IMR-90 (cell line): ENCODE data around the gene KNTC1. TPM values are rescaled to one million over a fixed set of nuclear protein-coding genes. Genes with fewer than 3 reads are reported as not detected.

Source experiments
- ATAC-seq: fragments of 200-7000 bp; cut with Tn5 transposase; 2 replicates; pipeline ENCODE4 v1.9.1; 2020; ENCODE audit warnings: low read depth, mild to moderate bottlenecking, moderate library complexity
- Bru-seq: library from RNA; stranded (reverse); fragments of 400-500 nt; gene quantifications from one replicate; lab custom pipeline; 2021; lab: Mats Ljungman, UMichigan
- BruChase-seq, 2 experiments: library from RNA; stranded (reverse); fragments of 400-500 nt; gene quantifications; one replicate each; lab custom pipeline; 2021; lab: Mats Ljungman, UMichigan
- BruUV-seq: library from RNA; stranded (reverse); fragments of 400-500 nt; replicated peaks from 2 replicates; lab custom pipeline; 2021; lab: Mats Ljungman, UMichigan
- CTCF ChIA-PET: fragments of 300-600 bp; formaldehyde crosslinking; extraction: SDS; loops from one replicate; lab custom pipeline; 2021; ENCODE audit warnings: antibody characterized with exemption; lab: Yijun Ruan, JAX
- POLR2A ChIA-PET: fragments of 300-600 bp; sonication (Branson Sonifier 250); formaldehyde crosslinking; loops from one replicate; lab custom pipeline; 2022; ENCODE audit warnings: antibody characterized with exemption; ENCODE audit not compliant: unreplicated experiment; lab: Charles Lee
- DNase-seq: peaks from one replicate; pipeline ENCODE4 v3.0.0; 2013
- H2AFZ ChIP-seq: replicated peaks from 2 replicates; pipeline ENCODE3; 2013; ENCODE audit warnings: low read length, mild to moderate bottlenecking; ENCODE audit not compliant: poor library complexity
- H2AK5ac ChIP-seq: 2 replicates; pipeline ENCODE4 v1.6.1; 2013; ENCODE audit warnings: low read depth, low read length, inconsistent platforms
- H2AK9ac ChIP-seq: replicated peaks from 2 replicates; pipeline ENCODE3; 2013; ENCODE audit warnings: mild to moderate bottlenecking, low read depth, low read length, moderate library complexity; ENCODE audit not compliant: poor library complexity
- H2BK120ac ChIP-seq: 2 replicates; pipeline ENCODE4 v1.6.1; 2013; ENCODE audit warnings: low read depth, low read length, inconsistent platforms
- H2BK15ac ChIP-seq: 3 replicates; pipeline ENCODE4 v1.6.1; 2013; ENCODE audit warnings: low read depth, low read length, inconsistent platforms
- H2BK20ac ChIP-seq: 2 replicates; pipeline ENCODE4 v1.6.1; 2013; ENCODE audit warnings: low read depth, mild to moderate bottlenecking, inconsistent platforms, low read length, moderate library complexity
- H2BK5ac ChIP-seq: 2 replicates; pipeline ENCODE4 v1.6.1; 2013; ENCODE audit warnings: mild to moderate bottlenecking, low read depth, low read length, inconsistent platforms; ENCODE audit not compliant: poor library complexity, severe bottlenecking
- H3K14ac ChIP-seq: replicated peaks from 2 replicates; pipeline ENCODE4 v1.6.1; 2013; ENCODE audit warnings: low read depth, low read length, inconsistent platforms
- H3K18ac ChIP-seq: 2 replicates; pipeline ENCODE4 v1.6.1; 2013; ENCODE audit warnings: low read depth, low read length, control low read depth
- H3K23ac ChIP-seq: 2 replicates; pipeline ENCODE4 v1.6.1; 2013; ENCODE audit warnings: low read depth, low read length, inconsistent platforms
- H3K27ac ChIP-seq: 2 replicates; pipeline ENCODE4 v1.5.1; 2013; ENCODE audit warnings: mild to moderate bottlenecking, control low read depth, low read length; ENCODE audit not compliant: insufficient read depth
- H3K27me3 ChIP-seq: 2 replicates; pipeline ENCODE4 v1.6.1; 2013; ENCODE audit warnings: low read length; ENCODE audit not compliant: control insufficient read depth, insufficient read depth
- H3K36me3 ChIP-seq: 2 replicates; pipeline ENCODE4 v1.6.1; 2013; ENCODE audit warnings: low read length, mixed read lengths; ENCODE audit not compliant: control insufficient read depth, insufficient read depth
- H3K4ac ChIP-seq: 2 replicates; pipeline ENCODE4 v1.6.1; 2013; ENCODE audit warnings: low read depth, low read length, inconsistent platforms
- H3K4me1 ChIP-seq: 2 replicates; pipeline ENCODE4 v1.6.1; 2013; ENCODE audit warnings: low read length, mixed read lengths; ENCODE audit not compliant: control insufficient read depth, insufficient read depth
- H3K4me2 ChIP-seq: 2 replicates; pipeline ENCODE4 v1.6.1; 2013; ENCODE audit warnings: low read depth, mild to moderate bottlenecking, control low read depth, low read length, moderate library complexity
- H3K4me3 ChIP-seq: 2 replicates; pipeline ENCODE4 v1.5.1; 2013; ENCODE audit warnings: low read depth, mild to moderate bottlenecking, control low read depth, low read length, moderate library complexity; ENCODE audit not compliant: insufficient read depth
- H3K56ac ChIP-seq: 2 replicates; pipeline ENCODE4 v1.6.1; 2013; ENCODE audit warnings: low read length, inconsistent platforms; ENCODE audit not compliant: insufficient read depth; ENCODE audit errors: extremely low read depth
- H3K79me1 ChIP-seq, 2 experiments: 2 replicates each; pipeline ENCODE4 v1.6.1; 2013; ENCODE audit warnings: low read length in 2 of 2, inconsistent platforms in 1 of 2, low read depth in 1 of 2
- H3K9ac ChIP-seq: 2 replicates; pipeline ENCODE4 v1.6.1; 2013; ENCODE audit warnings: low read depth, low read length, control low read depth
- H3K9me1 ChIP-seq: 2 replicates; pipeline ENCODE4 v1.6.1; 2013; ENCODE audit warnings: low read length, inconsistent platforms; ENCODE audit not compliant: insufficient read depth
- H3K9me3 ChIP-seq: 2 replicates; pipeline ENCODE4 v1.6.1; 2013; ENCODE audit warnings: low read length; ENCODE audit not compliant: control insufficient read depth, insufficient read depth
- H4K20me1 ChIP-seq: 2 replicates; pipeline ENCODE4 v1.6.1; 2013; ENCODE audit warnings: low read length, inconsistent platforms; ENCODE audit not compliant: insufficient read depth
- H4K5ac ChIP-seq: 2 replicates; pipeline ENCODE4 v1.6.1; 2013; ENCODE audit warnings: mild to moderate bottlenecking, low read depth, low read length, control low read depth
- H4K8ac ChIP-seq, 2 experiments: 2 replicates each; pipeline ENCODE4 v1.6.1; 2013; ENCODE audit warnings: low read depth in 2 of 2, low read length in 2 of 2, control low read depth in 1 of 2, inconsistent platforms in 1 of 2
- H4K91ac ChIP-seq: 2 replicates; pipeline ENCODE4 v1.6.1; 2013; ENCODE audit warnings: low read depth, low read length, inconsistent platforms; ENCODE audit not compliant: insufficient read depth
- BHLHE40 ChIP-seq: fragments of 150-350 bp; IDR thresholded peaks from 2 replicates; pipeline ENCODE4 v1.6.1; 2016; ENCODE audit warnings: mild to moderate bottlenecking, low read depth, low read length
- CEBPB ChIP-seq: IDR thresholded peaks from 2 replicates; pipeline ENCODE4 v1.6.1; 2012; ENCODE audit warnings: low read depth, low read length, improper control_type of control experiment
- CHD1 ChIP-seq: IDR thresholded peaks from 2 replicates; pipeline ENCODE4 v1.6.1; 2012; ENCODE audit warnings: low read depth, low read length, improper control_type of control experiment
- FOS ChIP-seq: fragments of 150-350 bp; IDR thresholded peaks from 2 replicates; pipeline ENCODE4 v1.6.1; 2016; ENCODE audit warnings: low read depth, low read length
- MAZ ChIP-seq: IDR thresholded peaks from 2 replicates; pipeline ENCODE4 v1.6.1; 2012; ENCODE audit warnings: low read depth, mild to moderate bottlenecking, low read length, improper control_type of control experiment, moderate library complexity, borderline replicate concordance
- MXI1 ChIP-seq: IDR thresholded peaks from 2 replicates; pipeline ENCODE4 v1.6.1; 2012; ENCODE audit warnings: low read depth, mild to moderate bottlenecking, low read length, moderate library complexity, borderline replicate concordance
- POLR2A ChIP-seq: IDR thresholded peaks from 2 replicates; pipeline ENCODE4 v1.6.1; 2012; ENCODE audit warnings: mild to moderate bottlenecking, low read depth, low read length
- RAD21 ChIP-seq: IDR thresholded peaks from 2 replicates; pipeline ENCODE4 v1.6.1; 2012; ENCODE audit warnings: low read length, improper control_type of control experiment
- RFX5 ChIP-seq: IDR thresholded peaks from 2 replicates; pipeline ENCODE4 v1.8.0; 2012; ENCODE audit warnings: low read depth, mild to moderate bottlenecking, low read length, moderate library complexity
- SMC3 ChIP-seq: fragments of 150-350 bp; IDR thresholded peaks from 2 replicates; pipeline ENCODE4 v1.6.1; 2016; ENCODE audit warnings: low read depth, mild to moderate bottlenecking, antibody characterized with exemption, low read length, moderate library complexity
- WGBS, 2 experiments: methylation state at CpG; one replicate each; pipeline versions ENCODE4 v1.1.5 to v1.1.7; 2013; ENCODE audit warnings: missing lambda C conversion rate in 2 of 2; ENCODE audit not compliant: insufficient read length in 1 of 2; ENCODE audit errors: extremely low coverage in 2 of 2; 5-methylcytosine and 5-hydroxymethylcytosine counted together
- dilution Hi-C: fragments of 300-500 bp; cut with HindIII; formaldehyde crosslinking; loops from one replicate; pipeline ENCODE4 v1.14.3; 2018; ENCODE audit warnings: low sequenced_read_pairs; ENCODE audit not compliant: unreplicated experiment
- in situ Hi-C: fragments of 300-500 bp; cut with MboI; formaldehyde crosslinking; loops from 3 replicates; pipeline ENCODE4 v1.14.3; 2019; ENCODE audit warnings: low sequenced_read_pairs, inconsistent platforms, mixed read lengths
- intact Hi-C: fragments of 100-400 bp; cut with micrococcal nuclease; formaldehyde crosslinking; loops from 2 replicates; pipeline ENCODE4 v1.10.0; 2022
- long read RNA-seq: library from polyadenylated mRNA; unstranded; transcript quantifications from one replicate; pipeline ENCODE4 v2.0.0, GENCODE V29; 2021; ENCODE audit not compliant: unreplicated experiment
- polyA plus RNA-seq, 3 experiments: library from polyadenylated mRNA; depleted of rRNA; stranded (reverse); fragments of >200 nt; gene quantifications; 2 replicates each; pipeline ENCODE4 v1.2.3, GENCODE V29; 2012; ENCODE audit warnings: low replicate concordance in 1 of 3
- total RNA-seq: library from RNA; depleted of rRNA; stranded (reverse); fragments of >200 nt; gene quantifications from 2 replicates; pipeline ENCODE4 v1.2.3, GENCODE V29; 2012; rRNA removed

Gene KNTC1, protein sequence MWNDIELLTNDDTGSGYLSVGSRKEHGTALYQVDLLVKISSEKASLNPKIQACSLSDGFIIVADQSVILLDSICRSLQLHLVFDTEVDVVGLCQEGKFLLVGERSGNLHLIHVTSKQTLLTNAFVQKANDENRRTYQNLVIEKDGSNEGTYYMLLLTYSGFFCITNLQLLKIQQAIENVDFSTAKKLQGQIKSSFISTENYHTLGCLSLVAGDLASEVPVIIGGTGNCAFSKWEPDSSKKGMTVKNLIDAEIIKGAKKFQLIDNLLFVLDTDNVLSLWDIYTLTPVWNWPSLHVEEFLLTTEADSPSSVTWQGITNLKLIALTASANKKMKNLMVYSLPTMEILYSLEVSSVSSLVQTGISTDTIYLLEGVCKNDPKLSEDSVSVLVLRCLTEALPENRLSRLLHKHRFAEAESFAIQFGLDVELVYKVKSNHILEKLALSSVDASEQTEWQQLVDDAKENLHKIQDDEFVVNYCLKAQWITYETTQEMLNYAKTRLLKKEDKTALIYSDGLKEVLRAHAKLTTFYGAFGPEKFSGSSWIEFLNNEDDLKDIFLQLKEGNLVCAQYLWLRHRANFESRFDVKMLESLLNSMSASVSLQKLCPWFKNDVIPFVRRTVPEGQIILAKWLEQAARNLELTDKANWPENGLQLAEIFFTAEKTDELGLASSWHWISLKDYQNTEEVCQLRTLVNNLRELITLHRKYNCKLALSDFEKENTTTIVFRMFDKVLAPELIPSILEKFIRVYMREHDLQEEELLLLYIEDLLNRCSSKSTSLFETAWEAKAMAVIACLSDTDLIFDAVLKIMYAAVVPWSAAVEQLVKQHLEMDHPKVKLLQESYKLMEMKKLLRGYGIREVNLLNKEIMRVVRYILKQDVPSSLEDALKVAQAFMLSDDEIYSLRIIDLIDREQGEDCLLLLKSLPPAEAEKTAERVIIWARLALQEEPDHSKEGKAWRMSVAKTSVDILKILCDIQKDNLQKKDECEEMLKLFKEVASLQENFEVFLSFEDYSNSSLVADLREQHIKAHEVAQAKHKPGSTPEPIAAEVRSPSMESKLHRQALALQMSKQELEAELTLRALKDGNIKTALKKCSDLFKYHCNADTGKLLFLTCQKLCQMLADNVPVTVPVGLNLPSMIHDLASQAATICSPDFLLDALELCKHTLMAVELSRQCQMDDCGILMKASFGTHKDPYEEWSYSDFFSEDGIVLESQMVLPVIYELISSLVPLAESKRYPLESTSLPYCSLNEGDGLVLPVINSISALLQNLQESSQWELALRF (N-terminal part only)
- total RNA-seq, result 23.7 and 32.8 TPM in 2 replicates
- 16.6 and 16.7 TPM in 2 replicates for polyA plus RNA-seq (2012; rRNA removed)
- 1.7 and 4.0 TPM in 2 replicates for polyA plus RNA-seq (2012; cell fraction: cytosol; rRNA removed)
- 16.7 and 56.8 TPM in 2 replicates for polyA plus RNA-seq (2012; cell fraction: nucleus; rRNA removed; ENCODE audit: low replicate concordance)
- Bru-seq, nascent RNA, result percentile 52 among the genes with signal in this experiment
- percentile 64 among the genes with signal in this experiment for BruChase-seq, experiment 1, labeled RNA remaining after a 6-hour chase
- BruChase-seq, experiment 2, labeled RNA remaining after a 2-hour chase, result percentile 57 among the genes with signal in this experiment
- long read RNA-seq, partial matches to known transcripts, result 1 of 2 reads
- long read RNA-seq, other reads (novel, unspliced or antisense), result 1 of 2 reads

DNA sequence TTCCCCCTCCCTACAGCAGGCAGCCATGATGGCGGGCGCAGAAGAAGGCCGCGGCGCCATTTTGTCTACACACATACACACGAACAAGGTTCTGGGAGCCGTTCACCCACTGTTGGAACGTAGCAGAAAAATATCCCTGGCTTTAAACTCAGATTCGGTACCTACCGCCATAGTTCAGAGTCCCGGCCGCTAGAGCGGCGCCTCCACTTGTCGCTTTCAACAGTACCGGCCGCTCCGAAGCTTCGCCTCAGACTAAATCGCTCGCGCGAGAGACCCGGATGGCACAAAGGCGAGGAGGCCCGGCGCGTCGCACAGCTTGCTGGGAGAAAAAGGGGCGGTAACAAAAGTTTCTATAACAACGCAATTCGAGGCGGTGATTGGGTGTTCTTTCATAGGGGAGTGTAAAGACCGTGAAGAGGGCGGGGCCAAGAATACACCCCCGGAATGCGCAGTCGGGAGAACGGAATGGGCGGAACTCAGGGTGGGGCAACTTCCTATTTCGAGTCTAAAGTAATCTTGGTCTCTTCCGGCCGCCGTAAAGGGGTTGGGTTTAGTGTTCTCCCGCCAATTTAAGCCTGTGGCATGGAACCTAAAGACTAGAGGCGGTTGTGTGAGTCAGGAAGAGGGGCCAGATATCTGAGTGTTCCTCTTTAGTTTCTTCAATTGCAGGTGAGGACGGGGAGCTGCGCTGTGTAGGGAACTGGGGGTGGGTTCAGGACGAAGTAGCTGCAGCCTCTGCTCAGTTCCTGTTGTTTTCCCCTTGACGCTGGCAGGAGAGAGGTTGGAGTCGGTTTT lies at the start of gene KNTC1, which contains the start of gene RSRC2:
Gene KNTC1 (plus strand): TSS at position 567 of the 795 bp plus-strand sequence. CDS start 2,815 bp downstream, outside the sequence.
Gene RSRC2 (minus strand): TSS at position 254 of the 795 bp plus-strand sequence. CDS start 83 bp downstream, at position 171.
- Histone ChIP-seq H3K79me1 (peaks cover 20 to 35% of the 10 kb centered on the region in 2 experiments), H4K20me1 (peaks cover 40% of the 10 kb centered on the region), H2AFZ (peak within 1 kb of the TSS; percentile 92), H2BK5ac (peak within 1 kb of the TSS; percentile 96), H3K9me3 (no peaks in the 10 kb centered on the region), H4K91ac (peak within 1 kb of the TSS; percentile 98), H3K27ac (peak within 1 kb of the TSS; percentile 96), H3K9ac (peak within 1 kb of the TSS; percentile 98), H4K8ac (peak within 1 kb of the TSS; percentile 90 to 98), H3K27me3 (no peaks in the 10 kb centered on the region), H2BK15ac (peak within 1 kb of the TSS; percentile 71; the same call in 1 of the 3 replicates), H4K5ac (peak within 1 kb of the TSS; percentile 93), H3K23ac (peak within 1 kb of the TSS; percentile 99), H3K36me3 (peaks cover 5% of the 10 kb centered on the region), H3K56ac (peak within 1 kb of the TSS; percentile 100), H3K4ac (peak within 1 kb of the TSS; percentile 95), H3K9me1 (0 out of 2 replicates have a peak, but pooled peaks cover 2% of the 10 kb centered on the region), H3K4me1 (peaks cover 4% of the 10 kb centered on the region), H3K14ac (peak within 1 kb of the TSS; percentile 97), H2AK9ac (peak within 1 kb of the TSS; percentile 98), H2BK20ac (no peak within 1 kb of the TSS), H3K4me3 (peak within 1 kb of the TSS; percentile 70), H3K18ac (peak within 1 kb of the TSS; percentile 90), H2AK5ac (peak within 1 kb of the TSS; percentile 93), H3K4me2 (peak within 1 kb of the TSS; percentile 91), H2BK120ac (peak within 1 kb of the TSS; percentile 66)
- CTCF ChIA-PET, result interaction anchor here (0.6 kb wide), 1 partner anchor 58 kb away, joined by 3 read pairs; no protein-coding TSS in a partner anchor
- ATAC-seq (peak; percentile 97), DNase-seq (peak; percentile 100)
- WGBS, 2 experiments, result 2% methylated on average over 12 of the region's 51 CpGs; no CpG with 5 or more reads in 1 of the 2 experiments
- dilution Hi-C loops (no loop called here), intact Hi-C loops (loop anchor here (2.0 kb wide), 2 partner anchors 128 to 226 kb away; partner anchors contain the start of gene DENR), in situ Hi-C loops (no loop called here)
- POLR2A ChIA-PET, result interaction anchor here (0.6 kb wide), 1 partner anchor 53 kb away, joined by 7 read pairs; no protein-coding TSS in a partner anchor
- BruUV-seq, result no TSS peak
- TF ChIP-seq BHLHE40, result no peak; the same call in 1 of the 2 replicates
- TF ChIP-seq MXI1, result peak; percentile 57; the same call in 1 of the 2 replicates
- no peak; the same call in 1 of the 2 replicates for TF ChIP-seq CHD1
- peak; percentile 99 for TF ChIP-seq POLR2A
- TF ChIP-seq CEBPB, result peak; percentile 76
- no peak for TF ChIP-seq RAD21
- TF ChIP-seq MAZ, result peak; percentile 98
- TF ChIP-seq RFX5, result 0 out of 2 replicates have a peak, but pooled peaks have one; percentile 7
- no peak for TF ChIP-seq SMC3
- TF ChIP-seq FOS, result 0 out of 2 replicates have a peak, but pooled peaks have one; percentile 1
